ENCODE measurements around the gene USP32.

The USP32 gene

GRCh38 chr17:60301649-60302048, 90.3 kb downstream of the USP32 start:
- DNase-seq (ENCODE audit: low read depth, low spot score) = no peak

GRCh38 chr17:60300949-60301348, 91.0 kb downstream of the USP32 start:
- no peak for DNase-seq (ENCODE audit: low read depth, low spot score)

- no peak for DNase-seq (ENCODE audit: low read depth, low spot score)
Observed at GRCh38 chr17:60300011-60300410, 91.9 kb downstream of the USP32 start.

- no peak for DNase-seq (ENCODE audit: low read depth, low spot score)
Observed at GRCh38 chr17:60297760-60298401, 94.1 kb downstream of the USP32 start.

- no peak for DNase-seq (ENCODE audit: low read depth, low spot score)
Observed at GRCh38 chr17:60296177-60296576, 95.8 kb downstream of the USP32 start.

GRCh38 chr17:60293580-60294335, 98.2 kb downstream of the USP32 start:
- no peak for DNase-seq (ENCODE audit: low read depth, low spot score)

GRCh38 chr17:60292697-60293096, 99.2 kb downstream of the USP32 start:
- no peak for DNase-seq (ENCODE audit: low read depth, low spot score)

- DNase-seq (ENCODE audit: low read depth, low spot score) = no peak
Observed at GRCh38 chr17:60284709-60285108, 107.2 kb downstream of the USP32 start.

- no peak for DNase-seq (ENCODE audit: low read depth, low spot score)
Observed at GRCh38 chr17:60283816-60284215, 108.1 kb downstream of the USP32 start.

- DNase-seq (ENCODE audit: low read depth, low spot score) = no peak
Observed at GRCh38 chr17:60280673-60281072, 111.3 kb downstream of the USP32 start.

- no peak for DNase-seq (ENCODE audit: low read depth, low spot score)
Observed at GRCh38 chr17:60278237-60278636, 113.7 kb downstream of the USP32 start.

- no peak for DNase-seq (ENCODE audit: low read depth, low spot score)
Observed at GRCh38 chr17:60277258-60277657, 114.7 kb downstream of the USP32 start.

GRCh38 chr17:60269417-60269816, 122.5 kb downstream of the USP32 start:
- no peak for DNase-seq (ENCODE audit: low read depth, low spot score)

GRCh38 chr17:60260540-60260939, 131.4 kb downstream of the USP32 start:
- no peak for DNase-seq (ENCODE audit: low read depth, low spot score)

- no peak for DNase-seq (ENCODE audit: low read depth, low spot score)
Observed at GRCh38 chr17:60258313-60258712, 133.6 kb downstream of the USP32 start.

- DNase-seq (ENCODE audit: low read depth, low spot score) = no peak
Observed at GRCh38 chr17:60256174-60256573, 135.8 kb downstream of the USP32 start.

GRCh38 chr17:60253048-60253447, 138.9 kb downstream of the USP32 start:
- no peak for DNase-seq (ENCODE audit: low read depth, low spot score)

- DNase-seq (ENCODE audit: low read depth, low spot score) = no peak
Observed at GRCh38 chr17:60252459-60252858, 139.5 kb downstream of the USP32 start.

- no peak for DNase-seq (ENCODE audit: low read depth, low spot score)
Observed at GRCh38 chr17:60249290-60249826, 142.6 kb downstream of the USP32 start.

GRCh38 chr17:60248618-60249289, 143.2 kb downstream of the USP32 start:
- no peak for DNase-seq (ENCODE audit: low read depth, low spot score)

GRCh38 chr17:60247836-60248461, 144.0 kb downstream of the USP32 start:
- no peak for DNase-seq (ENCODE audit: low read depth, low spot score)

GRCh38 chr17:60244656-60245055, 147.3 kb downstream of the USP32 start:
- DNase-seq (ENCODE audit: low read depth, low spot score) = no peak

Data from iPS DF 19.7 (cell line).